NK-92 (cell line): Measurements from ENCODE around the gene PAK1IP1.
A peak's percentile ranks its signal among the peaks of the same experiment; 100 is the strongest.
"Not testable (repeated sequence)": the region's sequence is repeated elsewhere in the genome, so short reads cannot be mapped to it uniquely, and the experiment has no call there.

ENCODE experiments used
- DNase-seq: peaks from one replicate; lab custom pipeline; 2025; ENCODE audit not compliant: unreplicated experiment; lab: John Stamatoyannopoulos, UW

Gene PAK1IP1

DNA sequence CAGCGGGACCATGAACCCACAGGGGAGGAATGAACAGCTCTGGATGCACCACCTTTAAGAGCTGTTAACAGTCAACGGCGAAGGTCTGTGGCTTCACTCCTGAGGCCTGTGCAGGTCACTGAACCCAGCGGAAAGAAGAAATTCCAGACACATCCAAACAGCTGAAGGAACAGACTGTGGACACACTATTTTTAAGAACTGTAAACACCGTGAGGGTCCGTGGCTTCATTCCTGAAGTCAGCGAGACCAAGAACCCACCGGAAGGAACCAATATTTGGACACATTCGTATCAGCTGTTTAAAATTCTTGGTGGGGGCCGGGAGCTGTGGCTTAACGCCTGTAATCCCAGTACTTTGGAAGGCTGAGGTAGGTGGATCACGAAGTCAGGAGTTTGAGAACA, 47.5 kb downstream of the PAK1IP1 start:
- DNase-seq = no peak

DNA sequence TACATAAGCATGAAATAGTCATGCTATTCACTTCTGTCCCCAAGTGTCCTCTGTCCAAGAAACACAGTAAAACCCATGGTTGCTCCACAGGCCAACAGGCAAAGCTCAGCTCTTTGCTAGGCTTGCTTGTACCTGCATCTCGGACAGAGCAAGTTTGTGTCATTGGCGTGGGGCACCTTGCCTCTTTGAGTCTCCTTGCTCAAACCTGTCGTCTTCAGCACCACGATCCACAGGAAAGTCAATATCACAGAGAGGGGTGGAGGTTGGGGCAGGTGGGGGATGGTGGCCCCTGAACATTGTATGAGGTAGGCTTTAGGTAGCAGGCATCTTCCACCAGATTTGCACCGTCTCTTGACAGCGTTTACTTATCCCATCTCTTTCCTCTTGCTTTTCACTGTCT, 48.7 kb downstream of the PAK1IP1 start:
- no peak for DNase-seq

DNA sequence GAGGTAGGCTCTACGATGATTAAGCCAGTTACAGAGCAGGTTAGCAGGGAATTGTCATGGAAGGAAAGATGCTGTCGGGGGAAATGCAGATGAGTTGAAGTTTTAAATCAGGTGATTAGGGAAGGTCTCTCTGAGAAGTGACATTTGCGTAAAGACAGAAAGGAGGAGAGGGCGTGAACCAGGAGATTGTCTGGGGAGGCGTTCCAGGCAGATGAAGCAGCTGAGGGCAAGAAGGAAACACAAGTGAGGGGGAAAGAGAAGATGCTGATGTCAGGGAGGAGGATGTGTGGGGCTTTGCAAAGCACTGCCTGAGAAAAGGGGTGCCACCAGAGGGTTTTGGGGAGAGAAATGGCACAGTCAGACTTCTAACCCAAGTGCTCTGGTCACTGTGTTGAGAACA, 50.3 kb downstream of the PAK1IP1 start:
- DNase-seq = no peak

DNA sequence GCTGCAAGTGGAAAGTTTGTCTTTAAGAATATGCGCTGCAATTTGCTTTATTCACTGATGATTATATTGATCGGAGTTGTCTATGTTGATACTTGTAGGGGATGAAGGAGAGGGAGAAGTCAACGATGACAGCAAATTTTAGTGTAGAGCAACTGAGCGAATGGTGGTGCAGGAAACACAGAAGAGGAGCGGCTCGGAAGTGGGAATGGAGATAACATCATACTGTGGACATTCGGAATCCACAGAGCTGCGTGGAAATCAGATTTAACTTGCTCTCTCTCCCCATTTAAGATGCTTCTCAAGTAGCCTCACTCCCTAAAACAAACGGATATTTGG, 52.1 kb downstream of the PAK1IP1 start:
- no peak for DNase-seq

DNA sequence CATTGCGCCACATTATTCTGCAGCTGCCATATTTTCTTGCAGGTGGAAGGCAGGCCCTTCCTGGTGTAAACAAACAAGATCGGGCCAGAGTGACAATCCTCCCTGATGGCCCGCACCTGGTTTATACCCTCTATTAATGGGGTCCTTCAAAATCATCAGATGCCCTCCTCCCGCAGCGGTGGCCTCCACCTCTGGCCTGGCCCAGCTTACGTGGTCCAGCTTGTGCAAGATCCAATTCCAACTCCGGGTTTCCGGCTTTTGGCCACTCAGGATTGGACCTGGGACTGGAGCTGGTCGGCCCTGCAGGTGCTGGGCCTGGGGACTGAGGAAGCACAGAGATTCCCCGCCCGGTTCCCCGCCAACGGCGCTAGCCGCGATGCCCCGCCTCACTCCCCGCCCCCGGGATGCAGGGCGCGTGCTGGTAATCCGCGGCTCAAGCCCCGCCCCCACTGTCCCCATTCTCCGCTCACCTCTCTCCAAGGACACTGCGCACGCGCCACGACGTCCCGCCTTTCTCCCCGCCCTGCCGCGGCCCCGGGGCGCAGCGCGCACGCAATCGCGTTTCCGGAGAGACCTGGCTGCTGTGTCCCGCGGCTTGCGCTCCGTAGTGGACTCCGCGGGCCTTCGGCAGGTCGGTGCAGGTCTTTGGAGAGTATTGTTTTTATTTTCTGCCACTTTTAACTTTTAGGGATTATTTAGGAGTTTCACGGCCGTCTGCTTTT, 52.6 kb downstream of the PAK1IP1 start, which contains the start of gene TMEM14B:
TSS of gene TMEM14B (plus strand) at position 555 of the 722 bp plus-strand sequence. CDS start 1,441 bp downstream, outside the sequence.
- DNase-seq = peak; percentile 89

DNA sequence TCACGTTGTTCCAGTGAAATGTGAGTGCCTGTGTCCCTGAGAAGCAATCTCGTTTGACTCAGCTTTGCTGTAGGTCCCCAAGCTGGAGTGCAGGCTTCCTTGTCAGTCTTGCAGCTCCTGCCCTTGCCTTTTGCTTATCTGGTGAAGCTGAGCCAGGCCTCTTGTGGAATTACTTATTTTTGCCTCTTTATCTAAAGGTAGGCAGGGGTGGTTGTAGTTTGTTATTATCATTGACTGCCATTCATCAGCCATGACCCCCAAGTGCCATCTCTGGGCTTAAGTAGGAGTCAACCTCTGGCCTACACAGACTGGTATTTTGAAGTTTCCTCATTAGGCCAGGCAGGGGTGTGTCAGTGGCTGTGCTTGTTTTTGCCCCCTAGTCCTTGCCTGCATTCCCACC, 55.0 kb downstream of the PAK1IP1 start:
- DNase-seq = no peak

DNA sequence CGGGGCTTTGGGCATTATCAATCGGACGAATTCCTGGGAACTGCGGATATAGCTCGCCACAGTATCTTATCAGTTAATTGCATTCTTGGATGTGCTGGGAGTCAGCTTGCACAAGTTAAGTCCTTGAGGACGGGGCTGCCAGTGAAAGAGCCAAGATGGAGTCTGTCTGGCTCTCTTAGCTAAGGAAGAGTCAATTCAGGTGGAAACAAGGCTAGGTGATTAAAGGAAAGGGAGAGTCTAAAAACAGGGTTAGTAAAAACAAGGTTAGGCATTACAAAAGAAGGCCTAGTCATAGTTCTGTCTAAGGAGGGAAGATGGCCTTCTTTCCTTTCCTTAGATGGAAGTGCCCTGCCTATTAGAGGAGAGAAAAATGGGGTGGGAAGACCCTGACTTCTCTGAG, 55.8 kb downstream of the PAK1IP1 start:
- DNase-seq = not testable (repeated sequence)

DNA sequence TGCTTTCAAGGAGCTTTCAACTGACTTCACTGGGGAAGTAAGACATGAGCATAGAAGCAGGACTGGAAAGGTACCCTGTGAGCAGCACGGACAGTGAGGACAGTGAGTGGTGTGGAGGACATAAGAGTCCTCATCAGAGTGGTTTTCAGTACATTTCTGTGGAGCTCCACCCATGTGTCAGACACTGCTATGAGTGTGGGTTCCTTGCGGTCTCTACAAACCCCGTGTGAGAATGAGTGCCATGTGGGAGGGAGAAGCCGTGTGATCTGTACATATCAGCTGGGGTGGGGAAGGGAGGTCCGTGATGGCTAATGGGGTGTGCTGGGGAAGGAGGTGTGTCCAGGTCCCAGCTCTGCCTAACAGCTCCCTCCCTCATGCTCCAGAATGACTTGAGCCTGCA, 57.0 kb downstream of the PAK1IP1 start:
- DNase-seq = not testable (repeated sequence)

DNA sequence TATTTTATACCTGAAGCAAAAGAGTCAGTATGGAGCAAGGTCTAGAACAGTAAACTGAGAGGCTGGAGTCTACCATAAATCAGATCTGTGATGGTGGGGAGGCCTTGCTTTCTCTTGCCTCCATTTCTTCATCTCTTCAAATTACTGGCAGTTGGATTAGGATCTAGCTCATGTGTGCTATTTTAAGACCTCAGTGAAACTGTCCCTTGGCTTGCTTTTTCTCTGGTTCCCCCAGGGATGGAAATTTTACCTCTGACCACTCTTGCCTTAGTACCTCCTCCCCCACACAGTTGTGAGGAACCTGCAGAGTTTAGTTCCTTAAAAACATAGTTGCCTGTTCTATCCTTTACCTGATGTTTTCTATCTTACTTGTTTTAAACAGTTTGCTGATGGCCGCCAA, 61.3 kb downstream of the PAK1IP1 start:
- DNase-seq = no peak
